ENCODE results near the gene OSMR.

DNA sequence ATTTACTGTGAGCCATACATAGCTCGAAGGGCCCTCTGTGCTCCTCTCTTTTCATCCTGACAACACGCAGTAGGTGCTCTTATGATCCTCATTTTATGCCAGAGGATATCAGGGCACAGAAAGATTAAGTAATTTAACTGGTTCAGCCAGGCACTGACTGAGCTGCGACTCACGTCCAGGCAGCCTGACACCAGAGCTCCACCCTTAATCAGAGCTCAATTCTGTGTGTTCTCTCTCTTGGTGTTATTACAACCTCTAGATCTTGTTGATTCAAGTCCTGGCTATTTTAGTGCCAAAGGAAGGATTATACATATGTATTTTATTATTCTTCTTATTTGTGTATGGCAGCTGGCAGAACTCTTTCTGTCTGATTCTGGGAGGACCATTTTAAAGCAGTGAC lies 59.7 kb downstream of the OSMR start:
- TF ChIP-seq, protein P1, sequence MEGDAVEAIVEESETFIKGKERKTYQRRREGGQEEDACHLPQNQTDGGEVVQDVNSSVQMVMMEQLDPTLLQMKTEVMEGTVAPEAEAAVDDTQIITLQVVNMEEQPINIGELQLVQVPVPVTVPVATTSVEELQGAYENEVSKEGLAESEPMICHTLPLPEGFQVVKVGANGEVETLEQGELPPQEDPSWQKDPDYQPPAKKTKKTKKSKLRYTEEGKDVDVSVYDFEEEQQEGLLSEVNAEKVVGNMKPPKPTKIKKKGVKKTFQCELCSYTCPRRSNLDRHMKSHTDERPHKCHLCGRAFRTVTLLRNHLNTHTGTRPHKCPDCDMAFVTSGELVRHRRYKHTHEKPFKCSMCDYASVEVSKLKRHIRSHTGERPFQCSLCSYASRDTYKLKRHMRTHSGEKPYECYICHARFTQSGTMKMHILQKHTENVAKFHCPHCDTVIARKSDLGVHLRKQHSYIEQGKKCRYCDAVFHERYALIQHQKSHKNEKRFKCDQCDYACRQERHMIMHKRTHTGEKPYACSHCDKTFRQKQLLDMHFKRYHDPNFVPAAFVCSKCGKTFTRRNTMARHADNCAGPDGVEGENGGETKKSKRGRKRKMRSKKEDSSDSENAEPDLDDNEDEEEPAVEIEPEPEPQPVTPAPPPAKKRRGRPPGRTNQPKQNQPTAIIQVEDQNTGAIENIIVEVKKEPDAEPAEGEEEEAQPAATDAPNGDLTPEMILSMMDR (IDR thresholded peaks at IDR 0.05), result no peak
- no peak for TF ChIP-seq POLR2A (IDR thresholded peaks at IDR 0.05)
- TF ChIP-seq POLR2AphosphoS5 (IDR thresholded peaks at IDR 0.05; ENCODE audit: insufficient read depth in 1 of 2, low read depth in 1 of 2), result peak in 1 of 2 donors; percentile 39

Measured in vagina (tissue), 2 donors.